RWPE1 (cell line): Measurements from ENCODE around the gene MRPS24.

ENCODE experiments used
- CTCF ChIA-PET: fragments of 350-600 bp; sonication (Branson Sonifier 250); formaldehyde crosslinking; extraction: SDS; loops from one replicate; lab custom pipeline; 2021; lab: Yijun Ruan, JAX
- POLR2A ChIA-PET: fragments of 400-600 bp; formaldehyde crosslinking; extraction: SDS; loops from one replicate; lab custom pipeline; 2020; ENCODE audit warnings: antibody characterized with exemption; ENCODE audit not compliant: low non-redundant PET; lab: Yijun Ruan, JAX
- DNase-seq: peaks from one replicate; pipeline ENCODE4 v3.0.0; 2012; ENCODE audit warnings: low spot score
- H3K27ac ChIP-seq: fragments of 450-650 bp; 2 replicates; pipeline ENCODE4 v1.5.1; 2017
- TF ChIP-seq, protein P1 (sequence below): fragments of 450-650 bp; conservative IDR thresholded peaks from 2 replicates; pipeline ENCODE4 v1.5.1; 2017; ENCODE audit warnings: low read depth, mild to moderate bottlenecking

Gene MRPS24

DNA sequence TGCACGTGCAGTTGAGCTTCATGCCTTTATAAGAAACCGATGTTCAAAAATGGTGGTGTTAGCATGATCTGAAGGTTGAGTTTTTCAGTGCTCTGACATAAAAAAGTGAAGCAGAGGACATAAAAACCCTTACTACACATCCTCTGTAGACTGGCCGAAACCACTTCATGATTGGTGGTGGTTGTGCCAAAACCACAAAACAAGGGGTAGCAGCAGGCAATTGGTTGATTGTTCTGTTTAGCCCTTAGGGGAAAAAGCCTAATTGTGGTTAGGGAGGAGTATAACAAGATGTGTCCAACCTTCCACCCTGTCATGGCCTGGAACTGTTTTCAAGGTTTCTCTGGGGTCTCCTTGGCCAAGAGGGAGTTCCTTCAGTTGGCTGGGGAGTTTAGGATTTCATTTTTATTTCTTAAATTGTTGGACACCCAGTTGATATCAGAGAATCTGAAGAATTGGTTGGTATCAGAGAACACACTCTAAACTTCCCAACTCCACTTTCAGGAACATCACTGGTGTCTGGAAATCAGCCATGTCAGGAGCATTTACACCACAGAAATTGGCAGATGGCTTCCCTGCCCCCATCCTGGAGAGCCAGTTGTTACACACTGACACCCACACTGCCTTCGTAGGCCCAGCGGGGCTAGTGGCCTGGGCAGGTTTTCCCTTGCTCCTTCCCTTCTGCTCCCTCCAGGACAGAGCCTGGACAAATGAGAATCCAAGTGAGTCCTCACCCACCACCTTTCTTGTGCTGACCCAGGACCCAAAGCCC, 18.8 kb downstream of the MRPS24 start:
- no peak for DNase-seq
- TF ChIP-seq, protein P1, sequence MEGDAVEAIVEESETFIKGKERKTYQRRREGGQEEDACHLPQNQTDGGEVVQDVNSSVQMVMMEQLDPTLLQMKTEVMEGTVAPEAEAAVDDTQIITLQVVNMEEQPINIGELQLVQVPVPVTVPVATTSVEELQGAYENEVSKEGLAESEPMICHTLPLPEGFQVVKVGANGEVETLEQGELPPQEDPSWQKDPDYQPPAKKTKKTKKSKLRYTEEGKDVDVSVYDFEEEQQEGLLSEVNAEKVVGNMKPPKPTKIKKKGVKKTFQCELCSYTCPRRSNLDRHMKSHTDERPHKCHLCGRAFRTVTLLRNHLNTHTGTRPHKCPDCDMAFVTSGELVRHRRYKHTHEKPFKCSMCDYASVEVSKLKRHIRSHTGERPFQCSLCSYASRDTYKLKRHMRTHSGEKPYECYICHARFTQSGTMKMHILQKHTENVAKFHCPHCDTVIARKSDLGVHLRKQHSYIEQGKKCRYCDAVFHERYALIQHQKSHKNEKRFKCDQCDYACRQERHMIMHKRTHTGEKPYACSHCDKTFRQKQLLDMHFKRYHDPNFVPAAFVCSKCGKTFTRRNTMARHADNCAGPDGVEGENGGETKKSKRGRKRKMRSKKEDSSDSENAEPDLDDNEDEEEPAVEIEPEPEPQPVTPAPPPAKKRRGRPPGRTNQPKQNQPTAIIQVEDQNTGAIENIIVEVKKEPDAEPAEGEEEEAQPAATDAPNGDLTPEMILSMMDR, result no peak

DNA sequence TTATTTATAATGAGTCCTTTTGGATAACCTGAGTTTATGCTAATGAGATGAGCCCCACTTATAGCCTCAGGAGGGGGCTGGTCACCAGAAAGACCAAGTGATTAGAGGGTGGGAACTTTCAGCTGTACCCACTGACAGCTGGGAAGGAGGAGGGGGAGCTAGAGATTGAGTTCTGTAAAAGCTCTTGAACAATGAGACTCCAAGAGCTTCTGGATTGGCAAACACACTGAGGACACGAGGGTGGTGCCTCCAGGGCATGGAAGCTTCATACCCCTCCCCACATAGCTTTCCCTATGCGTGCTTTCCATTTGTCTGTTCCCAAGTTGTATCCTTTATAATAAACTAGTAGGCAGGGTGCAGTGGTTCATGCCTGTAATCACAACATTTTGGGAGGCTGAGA, 20.3 kb downstream of the MRPS24 start:
- TF ChIP-seq, protein P1, result no peak
- ChIA-PET CTCF (interaction anchor here (0.6 to 1.7 kb wide), 3 partner anchors 10 to 394 kb away, joined by 3 to 5 read pairs (median 4); no protein-coding TSS in a partner anchor), POLR2A (no interaction called here)
- H3K27ac ChIP-seq, result no peak overlapping the region
- DNase-seq, result no peak

More for the DNA sequence above, 18.8 kb downstream of the MRPS24 start:
- CTCF ChIA-PET, result interaction anchor here (1.7 kb wide), 1 partner anchor 11 kb away, joined by 5 read pairs; no protein-coding TSS in a partner anchor
- POLR2A ChIA-PET, result no interaction called here
- no peak overlapping the region for H3K27ac ChIP-seq

DNA sequence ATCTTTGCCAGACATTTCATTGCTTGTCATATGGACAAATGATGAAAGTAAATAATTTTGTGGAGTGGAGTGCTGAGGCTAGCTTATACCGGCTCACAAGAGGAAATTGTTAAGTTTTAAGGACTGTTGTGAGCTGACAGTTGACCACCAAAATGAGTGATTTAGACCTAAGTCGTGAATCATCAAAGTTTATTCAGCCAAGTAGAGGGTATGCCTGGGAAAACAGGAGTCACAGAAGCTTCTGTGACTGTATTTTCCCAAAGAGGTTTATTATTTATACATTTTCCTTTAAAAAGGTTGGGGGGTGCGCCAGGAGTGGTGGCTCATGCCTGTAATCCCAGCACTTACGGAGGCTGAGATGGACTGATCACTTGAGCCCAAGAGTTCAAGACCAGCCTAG, 21.8 kb downstream of the MRPS24 start:
- ChIA-PET CTCF (interaction anchor here (0.6 to 0.8 kb wide), 4 partner anchors 8 to 298 kb away, joined by 3 to 8 read pairs (median 6); no protein-coding TSS in a partner anchor), POLR2A (interaction anchor here (0.6 kb wide), 1 partner anchor 567 kb away, joined by 4 read pairs; no protein-coding TSS in a partner anchor)
- TF ChIP-seq, protein P1, result no peak
- DNase-seq, result no peak
- H3K27ac ChIP-seq, result no peak overlapping the region

DNA sequence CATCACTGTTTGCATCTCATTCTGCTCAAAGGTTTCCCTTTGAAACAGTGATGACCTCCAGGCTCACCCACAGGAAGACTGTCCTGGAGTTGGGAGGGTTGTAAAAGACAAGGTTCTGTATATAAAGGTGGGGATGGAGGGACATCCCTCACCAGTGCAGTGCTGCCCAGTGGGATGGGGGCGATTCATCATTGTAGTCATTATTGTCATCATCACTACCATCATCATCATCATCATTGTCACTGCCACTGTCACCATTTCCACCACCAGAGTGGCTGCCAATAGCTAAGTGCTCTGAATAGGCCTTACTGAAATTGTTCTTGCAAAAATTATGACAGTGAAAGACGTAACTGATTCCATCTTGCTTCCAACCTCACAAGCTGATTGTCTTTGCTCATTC, 24.7 kb downstream of the MRPS24 start:
- TF ChIP-seq, protein P1, result no peak
- ChIA-PET POLR2A (no interaction called here), CTCF (interaction anchor here (0.7 to 1.8 kb wide), 2 partner anchors 8 to 262 kb away, joined by 3 to 5 read pairs; partner anchors contain the start of gene STK17A)
- H3K27ac ChIP-seq, result no peak overlapping the region
- no peak for DNase-seq

DNA sequence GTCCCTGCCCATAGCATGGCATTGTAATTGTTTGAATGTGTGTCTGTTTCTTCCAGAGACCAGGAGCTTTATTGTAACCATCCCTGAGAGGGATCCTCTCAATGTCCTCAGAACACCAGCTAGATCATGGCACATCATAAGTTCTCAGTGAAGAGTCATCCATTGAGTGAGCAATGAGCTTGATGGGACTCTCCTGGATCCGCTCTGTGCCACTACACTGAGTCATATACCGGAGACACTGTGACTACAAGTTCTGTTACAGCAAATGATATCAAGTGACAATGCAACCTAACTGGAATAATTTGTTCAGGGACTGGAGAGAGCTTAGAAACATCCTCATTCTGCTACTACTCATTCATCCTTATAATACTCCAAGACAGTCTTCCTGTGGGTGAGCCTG, 25.1 kb downstream of the MRPS24 start:
- H3K27ac ChIP-seq, result no peak overlapping the region
- POLR2A ChIA-PET, result no interaction called here

DNA sequence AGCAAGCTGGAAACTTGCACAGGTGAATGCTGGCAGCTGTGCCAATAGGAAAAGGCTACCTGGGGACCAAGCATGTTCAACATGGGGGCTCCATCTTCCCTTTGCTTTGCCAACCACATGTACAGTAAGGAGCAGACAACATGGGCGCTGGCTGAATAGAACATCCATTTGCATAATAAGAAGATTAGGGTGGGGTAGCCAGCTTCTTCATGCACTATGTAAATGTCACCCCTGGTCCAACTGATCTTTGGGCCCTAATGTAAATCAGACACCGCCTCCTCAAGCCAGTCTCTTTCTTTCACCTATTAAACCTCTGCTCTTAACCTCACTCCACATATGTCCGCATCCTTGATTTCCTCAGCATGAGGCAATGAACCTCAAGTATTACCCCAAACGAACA, 26.0 kb downstream of the MRPS24 start:
- TF ChIP-seq, protein P1, result no peak
- ChIA-PET CTCF (interaction anchor here (1.8 kb wide), 1 partner anchor 261 kb away, joined by 5 read pairs; the partner anchor contains the start of gene STK17A), POLR2A (no interaction called here)
- DNase-seq, result no peak
- H3K27ac ChIP-seq, result no peak overlapping the region

More for the DNA sequence above, 25.1 kb downstream of the MRPS24 start:
- TF ChIP-seq, protein P1, result no peak
- CTCF ChIA-PET, result interaction anchor here (0.7 to 1.8 kb wide), 2 partner anchors 8 to 262 kb away, joined by 3 to 5 read pairs; partner anchors contain the start of gene STK17A
- no peak for DNase-seq
